HG03575 (cell line): Measurements from ENCODE around the gene COX7A1.

Source experiments
- ATAC-seq: cut with Tn5 transposase; IDR thresholded peaks from one replicate; pipeline ENCODE4 v1.9.1; 2021; ENCODE audit not compliant: unreplicated experiment, insufficient number of reproducible peaks, low FRiP score; ENCODE audit errors: extremely low read depth

COX7A1 gene

GRCh38 chr19:36114721-36115452 is 37.4 kb downstream of the COX7A1 start, which contains the start of gene POLR2I:
POLR2I (minus strand) TSS chr19:36114875; CDS start chr19:36114856, 19 bp downstream.
- ATAC-seq, result peak; percentile 49

GRCh38 chr19:36113894-36114720 is 38.1 kb downstream of the COX7A1 start:
- no peak for ATAC-seq

GRCh38 chr19:36113425-36113824 is 38.8 kb downstream of the COX7A1 start:
- ATAC-seq, result no peak

- no peak for ATAC-seq
These were observed 39.6 kb downstream of the COX7A1 start for GRCh38 chr19:36112678-36113077.

GRCh38 chr19:36111200-36111539 is 41.1 kb downstream of the COX7A1 start:
- no peak for ATAC-seq

- no peak for ATAC-seq
These were observed 41.6 kb downstream of the COX7A1 start, which contains the start of gene OVOL3 for GRCh38 chr19:36110487-36111199. OVOL3 (plus strand) TSS chr19:36111143; CDS start chr19:36111203, 60 bp downstream.

- ATAC-seq, result no peak
These were observed 43.6 kb downstream of the COX7A1 start for GRCh38 chr19:36108684-36109083.

GRCh38 chr19:36106991-36107390 is 45.3 kb downstream of the COX7A1 start:
- no peak for ATAC-seq

GRCh38 chr19:36106441-36106840 is 45.8 kb downstream of the COX7A1 start:
- no peak for ATAC-seq

- ATAC-seq, result no peak
These were observed 48.2 kb downstream of the COX7A1 start for GRCh38 chr19:36103842-36104552.

GRCh38 chr19:36103040-36103626 is 49.1 kb downstream of the COX7A1 start:
- ATAC-seq, result no peak

GRCh38 chr19:36101550-36102327 is 50.5 kb downstream of the COX7A1 start:
- no peak for ATAC-seq
